ENCODE results near the gene ADGRL1.
"Not testable (repeated sequence)": the region's sequence is repeated elsewhere in the genome, so short reads cannot be mapped to it uniquely, and the experiment has no call there.

ADGRL1 gene

DNA sequence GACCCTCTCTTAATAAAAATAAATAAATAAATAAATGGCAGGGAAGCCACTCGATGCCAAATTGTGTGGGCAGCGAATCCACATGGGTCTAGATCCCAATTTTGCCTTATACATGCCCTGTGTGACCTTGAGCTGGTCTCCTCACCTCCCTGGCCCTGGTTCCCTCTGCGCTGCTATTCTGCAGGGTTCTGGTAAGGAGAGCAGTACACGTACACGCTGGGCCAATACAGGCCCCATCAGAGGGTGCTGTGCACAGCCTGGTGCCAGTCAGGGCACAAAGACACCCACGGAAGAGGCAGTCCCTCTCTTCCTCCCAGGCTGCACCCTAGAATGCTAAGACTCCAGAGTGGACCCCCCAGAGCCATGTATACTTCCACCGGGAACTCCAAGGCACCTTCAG, 17.9 kb downstream of the ADGRL1 start:
- DNase-seq: not testable (repeated sequence)

DNA sequence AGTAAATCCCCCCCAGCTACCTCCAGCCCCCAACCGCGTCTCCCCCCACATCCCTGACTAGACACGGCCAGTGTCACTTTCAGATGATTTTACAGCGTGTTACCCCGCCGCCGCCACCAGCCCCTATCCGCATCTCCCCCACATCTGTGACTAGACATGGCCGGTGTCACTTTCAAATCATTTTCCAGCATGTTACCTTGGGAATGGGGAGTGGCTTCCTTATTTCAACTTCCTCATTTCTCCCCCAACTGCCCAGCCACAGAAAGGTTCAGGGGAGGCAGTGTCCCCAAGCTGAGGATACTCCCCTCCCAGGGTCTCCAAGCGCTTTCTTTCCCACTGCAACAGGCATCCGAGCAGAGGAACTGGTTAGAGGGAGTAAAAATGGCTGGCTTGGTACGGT, 18.4 kb downstream of the ADGRL1 start:
- DNase-seq: no peak

DNA sequence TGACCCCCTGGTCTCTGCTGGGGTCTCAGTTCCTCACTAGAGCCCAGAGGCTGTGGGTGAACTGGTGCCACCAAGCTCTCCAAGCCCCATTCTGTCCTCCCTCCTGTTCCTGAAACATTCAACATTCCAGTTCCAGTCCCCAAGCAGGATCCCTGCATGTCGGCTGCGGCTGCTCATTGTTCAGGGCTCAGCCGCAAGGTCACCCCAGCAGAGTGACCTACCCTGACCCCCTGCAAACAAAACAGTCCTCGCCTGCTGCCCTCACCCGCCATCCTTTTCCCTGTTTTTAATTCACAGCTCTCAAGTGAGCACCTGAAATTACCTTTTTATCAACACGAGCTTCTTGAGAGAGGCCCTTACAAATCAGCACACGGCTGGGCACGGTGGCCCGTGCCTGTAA, 19.3 kb downstream of the ADGRL1 start:
- not testable (repeated sequence) for DNase-seq

DNA sequence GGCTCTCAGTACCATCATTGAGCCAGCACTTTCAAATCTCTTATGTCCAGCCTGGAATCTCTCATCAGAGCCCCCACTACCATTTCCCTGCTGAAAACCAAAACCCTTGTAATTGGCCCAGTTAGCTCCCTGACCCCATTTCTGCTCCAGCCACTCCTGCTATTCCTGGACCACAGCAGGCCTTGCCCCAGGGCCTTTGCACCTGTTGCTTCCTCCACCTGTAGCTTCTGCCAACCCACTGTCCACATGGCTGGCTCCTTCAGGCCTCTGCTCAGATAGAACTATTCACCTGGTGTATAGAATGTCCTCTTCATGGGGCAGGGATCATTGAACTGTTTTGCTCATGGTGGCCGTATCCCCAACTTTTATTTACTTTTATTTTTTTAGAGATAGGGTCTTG, 20.3 kb downstream of the ADGRL1 start:
- DNase-seq: not testable (repeated sequence)

DNA sequence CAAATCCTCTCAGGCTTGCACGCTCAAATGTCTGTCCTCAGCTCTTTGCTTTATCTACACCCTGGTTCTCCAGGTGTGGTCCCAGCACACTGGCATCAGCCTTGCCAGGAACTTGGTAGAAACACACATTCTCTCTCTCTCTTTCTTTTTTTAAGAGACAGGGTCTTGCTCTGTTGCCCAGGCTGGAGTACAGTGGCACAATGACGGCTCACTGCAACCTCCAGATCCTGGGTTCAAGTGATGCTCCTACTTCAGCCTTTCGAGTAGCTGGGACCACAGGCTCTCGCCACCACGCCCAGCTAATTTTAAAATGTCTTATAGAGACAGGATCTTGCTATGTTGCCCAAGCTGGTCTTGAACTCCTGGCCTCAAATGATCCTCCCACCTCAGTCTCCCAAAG, 20.8 kb downstream of the ADGRL1 start:
- no peak for DNase-seq

DNA sequence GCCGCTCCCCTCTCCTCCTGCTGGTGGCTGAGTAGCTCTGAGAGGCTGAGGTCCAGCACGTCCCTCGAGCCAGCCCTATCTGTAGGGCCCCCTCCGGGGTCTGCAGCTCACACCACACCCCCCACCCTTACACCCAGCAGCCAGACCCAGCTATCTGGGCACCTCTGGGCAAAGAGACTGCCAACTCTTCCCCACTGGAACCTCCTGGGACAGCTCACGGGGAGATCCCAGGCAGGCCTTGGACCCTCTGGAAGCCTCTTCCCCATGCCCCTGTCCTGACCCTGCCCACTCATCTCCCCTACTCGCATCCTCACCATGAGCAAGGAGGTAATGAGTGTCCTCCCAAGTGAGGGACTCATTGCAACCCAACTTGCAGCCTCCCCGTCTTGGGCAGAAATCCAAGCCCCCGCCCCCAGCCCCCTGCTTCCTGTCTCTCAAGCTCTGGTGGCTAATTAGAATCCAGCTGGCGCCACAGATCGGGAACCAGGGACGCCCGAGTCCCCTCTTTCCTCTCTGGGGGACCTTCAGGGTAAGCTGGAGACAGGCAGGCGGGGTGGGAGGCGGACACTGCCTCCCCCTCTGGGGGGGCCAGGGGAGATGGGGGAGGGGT, 22.1 kb downstream of the ADGRL1 start:
- DNase-seq: no peak

DNA sequence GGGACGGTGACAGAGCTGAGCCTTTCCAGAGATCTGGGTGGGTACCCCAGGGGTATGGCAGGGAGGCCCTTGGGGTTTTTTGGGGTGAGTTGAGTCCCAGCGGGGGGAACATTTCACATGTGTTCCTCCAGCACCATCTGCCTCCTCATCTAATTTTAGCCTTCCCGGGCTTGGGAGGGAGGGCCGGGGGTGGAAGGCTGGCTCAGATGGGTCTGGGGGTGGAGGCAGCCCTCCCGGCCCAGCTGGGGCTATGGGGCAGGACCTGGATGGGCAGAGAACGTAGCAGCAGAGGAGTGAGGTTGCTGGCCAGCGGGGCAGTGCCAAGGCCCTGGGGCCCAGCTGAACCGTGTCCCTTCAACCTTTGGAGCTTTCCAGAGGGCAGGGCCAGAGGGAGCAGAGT, 23.5 kb downstream of the ADGRL1 start:
- DNase-seq: no peak

DNA sequence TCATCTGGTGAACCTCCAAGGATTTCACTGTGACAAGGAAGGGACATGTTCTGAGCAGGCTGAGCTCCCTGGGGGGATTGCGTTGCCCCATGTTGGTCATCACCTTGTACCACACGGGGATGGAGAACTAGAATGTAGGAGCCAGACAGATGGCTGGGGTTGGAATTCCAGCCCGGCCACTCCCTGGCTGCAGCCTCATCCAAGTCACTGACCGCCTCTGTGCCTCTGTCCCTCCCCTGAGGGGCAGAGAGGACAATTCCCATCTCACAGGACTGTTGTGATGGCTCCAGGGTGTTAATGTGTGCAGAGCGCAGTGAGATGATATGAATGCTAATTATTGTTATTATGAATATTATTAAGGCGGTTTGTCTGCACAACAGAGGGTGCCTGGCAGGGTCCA, 24.1 kb downstream of the ADGRL1 start:
- no peak for DNase-seq

DNA sequence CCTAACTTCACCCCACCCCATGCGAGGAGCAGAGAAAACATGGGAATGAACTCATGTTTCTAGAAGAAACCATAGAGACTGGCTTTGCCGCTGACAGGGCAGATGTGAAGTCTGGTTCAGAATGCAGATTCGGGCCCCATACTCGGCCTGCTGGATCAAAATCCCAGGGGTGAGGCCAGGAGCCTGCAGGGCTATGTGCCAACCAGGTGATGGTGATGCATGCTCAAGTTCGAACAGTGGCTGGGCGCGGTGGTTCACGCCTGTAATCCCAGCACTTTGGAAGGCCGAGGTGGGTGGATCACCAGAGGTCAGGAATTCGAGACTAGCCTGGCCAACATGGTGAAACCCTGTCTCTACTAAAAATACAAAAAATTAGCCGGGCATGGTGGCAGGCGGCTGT, 24.8 kb downstream of the ADGRL1 start:
- DNase-seq: not testable (repeated sequence)

DNA sequence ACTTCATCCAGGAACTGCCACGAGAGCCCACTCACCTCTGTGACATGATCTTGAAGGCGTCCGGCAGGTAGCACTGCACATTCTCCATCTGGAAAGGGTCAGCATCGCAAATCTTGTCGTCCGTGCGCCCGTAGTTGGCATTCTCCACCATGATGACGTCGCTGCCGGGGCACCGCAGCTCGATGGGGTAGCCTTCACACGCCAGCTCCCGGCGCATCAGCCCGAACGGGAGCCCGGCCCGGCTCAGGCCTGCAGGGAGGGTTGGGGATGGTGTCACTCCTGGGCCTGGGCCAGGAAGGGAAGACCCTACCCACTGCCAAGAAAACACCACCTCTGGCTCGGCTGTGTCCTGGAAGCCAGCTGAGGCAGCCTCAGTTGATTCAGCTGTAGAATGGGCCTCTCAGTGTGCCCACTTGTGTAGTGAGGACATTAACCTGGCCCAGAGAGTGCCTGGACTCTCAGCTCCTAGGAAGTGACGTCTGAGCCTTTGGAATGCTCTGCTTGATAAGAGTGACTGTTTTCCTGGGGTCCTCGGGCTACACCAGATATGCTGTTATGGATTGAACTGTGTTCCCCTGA, 28.4 kb downstream of the ADGRL1 start:
- no peak for DNase-seq

DNA sequence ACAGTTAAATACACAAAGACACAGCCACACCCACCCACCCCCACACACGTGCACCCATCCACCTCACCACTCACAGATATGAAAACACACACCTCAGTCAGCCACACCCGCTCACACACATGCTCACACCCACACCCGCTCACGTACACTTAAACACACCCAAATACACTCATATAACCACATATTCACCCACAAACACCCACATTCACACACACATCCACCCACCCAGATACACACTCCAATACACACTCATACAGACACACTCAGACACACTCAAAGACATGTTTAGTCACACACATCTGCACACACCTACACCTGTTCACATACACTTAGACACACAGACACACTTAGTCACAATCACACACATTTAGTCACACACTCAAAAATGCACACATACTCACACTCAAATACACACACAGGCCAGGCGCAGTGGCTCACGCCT, 30.6 kb downstream of the ADGRL1 start:
- DNase-seq: no peak

DNA sequence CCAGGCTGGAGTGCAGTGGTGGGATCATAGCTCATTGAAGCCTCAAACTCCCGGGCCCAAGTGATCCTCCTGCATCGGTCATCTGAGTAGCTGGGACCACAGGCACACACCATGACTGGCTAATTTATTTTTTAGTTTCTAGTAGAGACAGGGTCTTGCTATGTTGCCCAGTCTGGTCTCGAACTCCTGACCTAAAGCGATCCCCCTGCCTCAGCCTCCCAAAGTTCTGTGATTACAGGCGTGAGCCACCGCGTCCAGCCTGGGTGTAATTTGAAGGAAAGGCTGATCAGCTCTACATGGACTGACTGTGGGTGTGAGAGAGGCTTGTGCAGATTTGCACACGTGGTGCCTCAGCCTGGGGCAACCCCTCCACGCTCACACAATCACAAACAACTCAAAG, 31.1 kb downstream of the ADGRL1 start:
- DNase-seq: no peak

DNA sequence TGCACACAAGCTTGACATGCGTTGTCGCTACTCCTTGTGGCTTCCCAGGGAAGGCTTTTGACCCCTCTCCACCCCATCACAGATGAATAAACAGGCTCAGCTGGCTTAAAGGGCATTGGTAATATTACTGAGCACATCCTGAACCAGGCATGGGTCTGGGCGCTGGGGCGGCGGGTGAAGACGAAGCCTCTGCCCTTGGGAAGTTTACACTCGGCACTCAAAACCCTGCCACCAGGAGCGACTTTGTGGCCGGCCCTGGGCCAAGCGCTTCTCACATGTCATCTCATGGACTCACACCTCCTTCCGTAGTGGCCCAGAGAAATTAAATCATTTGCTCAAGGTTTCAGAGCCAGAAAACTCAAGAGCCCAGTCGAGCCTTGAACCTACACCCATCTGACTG, 37.0 kb downstream of the ADGRL1 start:
- DNase-seq: no peak

DNA sequence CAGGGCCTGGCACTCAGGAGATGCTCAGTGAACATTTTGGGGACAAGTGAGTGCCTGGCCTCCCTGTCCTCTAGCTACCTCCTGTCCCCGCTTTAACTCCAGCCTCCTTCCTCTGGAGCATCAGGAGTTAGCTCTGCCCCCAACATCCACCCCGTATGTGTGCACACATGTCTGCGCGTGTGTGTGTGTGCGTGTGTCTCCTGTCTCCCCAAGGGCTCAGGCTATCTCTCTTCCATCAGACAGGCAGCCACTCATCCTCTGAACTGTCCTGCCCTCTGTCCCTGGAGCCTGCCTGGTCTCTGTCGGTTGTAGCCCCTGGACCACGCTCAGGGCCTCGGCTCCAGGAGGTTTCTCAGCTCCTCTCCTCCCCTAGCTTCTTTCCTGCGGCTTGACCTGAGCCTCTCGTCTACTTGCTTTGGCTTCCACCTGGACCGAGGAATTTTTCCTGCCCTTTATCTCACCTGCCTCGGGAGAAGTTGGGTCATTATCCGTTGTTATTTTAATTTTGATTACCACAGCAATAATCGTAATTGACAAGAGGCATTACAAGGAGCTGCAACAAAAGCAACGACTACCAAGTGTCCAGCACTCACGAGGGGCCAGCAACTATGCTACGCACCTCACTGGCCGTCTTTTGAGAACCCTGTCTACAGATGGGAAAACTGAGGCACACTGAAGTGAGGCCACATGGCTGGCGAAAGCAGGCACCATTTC, 37.6 kb downstream of the ADGRL1 start:
- DNase-seq: no peak

DNA sequence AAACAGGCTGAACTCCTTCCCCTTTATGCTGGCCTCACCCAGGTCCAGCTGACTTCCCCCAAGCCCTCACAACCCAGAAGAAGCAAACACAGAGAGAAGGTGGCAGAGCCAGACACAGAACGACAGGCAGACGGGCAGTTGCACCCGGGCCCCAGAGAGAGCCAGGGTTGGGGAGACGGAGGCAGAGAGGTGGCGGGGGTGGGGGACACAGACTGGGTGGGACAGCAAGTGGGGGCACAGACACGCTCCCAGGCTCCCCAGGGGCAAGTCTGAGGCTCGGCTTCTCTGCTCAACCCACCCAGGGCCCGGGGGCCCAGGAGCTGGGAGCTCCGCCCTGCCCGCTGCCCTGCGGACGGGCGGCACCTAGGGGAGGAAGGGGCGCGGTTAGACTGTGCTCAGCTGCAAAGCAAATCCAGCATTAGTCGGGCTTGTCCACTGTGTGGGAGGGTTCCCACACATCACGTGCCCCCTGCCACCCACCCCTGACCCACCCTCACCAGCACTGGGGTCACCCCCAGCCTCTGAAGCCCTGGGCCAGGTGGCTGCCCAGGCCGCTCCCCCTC, 38.3 kb downstream of the ADGRL1 start:
- peak; percentile 61 to 65 for DNase-seq

DNA sequence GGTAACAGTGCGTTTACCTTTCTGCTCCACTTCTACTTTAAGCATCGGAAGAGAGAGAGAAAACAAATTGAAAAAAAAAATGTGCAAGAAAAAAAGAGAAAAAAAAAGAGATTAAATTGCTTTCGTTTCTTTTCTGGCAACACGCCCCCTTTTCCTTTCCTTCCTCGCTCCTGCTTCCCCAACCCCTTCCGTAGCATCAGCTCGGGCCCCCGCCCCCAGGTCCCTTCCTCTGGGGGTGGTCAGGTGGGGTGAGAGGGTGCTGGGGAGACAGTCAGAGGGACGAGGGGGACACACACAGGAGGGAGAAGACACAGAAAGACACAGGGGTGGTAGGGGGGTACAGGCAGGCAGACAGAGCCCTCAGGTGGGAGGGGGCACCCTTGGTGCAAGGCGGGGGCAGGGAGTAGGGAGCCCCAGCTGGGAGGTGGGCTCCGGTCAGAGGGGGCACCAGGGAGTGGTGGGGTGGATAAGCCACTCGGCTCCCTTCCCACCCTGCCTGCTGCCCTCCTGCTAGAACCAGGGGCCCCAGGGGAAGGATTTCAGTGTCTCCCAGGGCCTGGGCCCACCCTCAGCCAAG, 38.9 kb downstream of the ADGRL1 start:
- no peak for DNase-seq

DNA sequence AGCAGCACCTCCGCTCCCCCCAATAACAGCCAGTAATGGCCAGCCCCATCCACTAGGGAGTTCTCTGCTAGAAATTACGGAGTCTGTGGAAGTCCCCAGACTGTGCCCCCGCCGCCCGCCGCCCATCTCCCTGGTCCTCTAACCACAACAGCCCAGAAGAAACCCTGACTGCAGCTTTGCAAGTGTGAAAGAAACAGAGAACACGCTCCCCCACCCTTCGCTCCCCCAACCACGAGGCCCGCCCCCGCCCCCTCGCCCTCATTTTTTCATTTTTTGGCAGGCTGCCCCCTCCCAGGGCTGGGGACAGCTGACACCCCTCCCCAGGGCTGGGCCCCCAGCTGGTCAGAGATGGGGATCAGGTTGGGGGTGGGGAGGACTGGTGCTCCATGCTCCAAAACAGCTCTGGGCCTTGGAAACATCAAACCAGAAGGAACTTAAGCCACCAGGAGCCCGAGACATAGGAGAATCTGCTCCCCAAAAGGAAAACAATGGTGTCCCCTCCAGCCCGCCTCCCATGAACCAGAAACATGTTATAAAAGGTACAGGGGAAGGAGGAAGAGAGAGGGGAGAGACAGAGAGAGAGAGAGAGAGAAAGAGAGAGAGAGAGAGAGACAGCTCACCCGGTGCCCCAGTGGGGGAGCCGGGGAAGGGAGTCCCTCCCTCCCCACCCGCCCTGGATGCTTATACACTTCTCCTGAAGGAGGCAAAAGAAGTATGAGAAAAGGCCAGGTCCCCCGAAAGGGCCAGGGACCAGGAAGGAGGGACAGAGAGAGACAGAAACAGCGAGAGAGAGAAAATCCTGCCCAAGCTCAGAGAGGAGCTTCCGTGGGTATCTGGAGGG, 39.8 kb downstream of the ADGRL1 start:
- DNase-seq: no peak

DNA sequence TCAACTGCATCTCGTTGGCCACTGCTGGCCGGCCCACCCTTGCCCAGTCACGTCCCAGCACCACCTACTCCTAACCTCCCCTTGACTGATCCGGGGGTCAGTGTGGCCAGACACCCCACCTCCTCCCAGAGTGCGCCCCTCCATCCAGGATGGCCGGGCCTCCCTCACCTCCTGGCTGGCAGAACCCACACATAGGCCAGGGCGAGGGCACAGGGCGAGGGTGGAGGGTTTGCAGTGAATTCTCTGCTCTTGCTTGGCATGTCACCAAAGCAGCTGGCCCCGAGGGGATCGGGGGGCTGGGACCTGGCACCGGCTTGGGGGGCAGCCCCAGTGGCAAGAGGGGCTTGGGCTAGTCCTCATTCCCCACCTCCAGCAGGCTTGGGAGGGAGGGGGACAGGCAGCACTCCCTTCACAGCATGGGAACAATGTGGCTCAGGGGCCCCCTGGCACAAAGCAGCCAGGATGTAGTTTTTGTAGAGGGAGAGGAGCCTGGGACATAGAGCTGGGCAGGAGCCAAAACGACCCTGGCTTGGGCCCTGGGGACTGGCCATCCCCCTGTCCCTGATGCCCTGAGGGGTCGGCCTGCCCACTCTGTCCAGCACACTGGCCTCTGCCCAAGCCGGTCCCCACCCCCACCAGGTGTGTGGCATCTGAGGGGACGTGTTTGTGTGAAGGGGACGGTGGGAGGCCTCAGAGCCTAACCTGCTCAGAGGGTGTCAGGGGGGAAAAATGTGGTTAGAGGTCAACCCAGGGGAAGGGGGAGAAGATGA, 41.1 kb downstream of the ADGRL1 start:
- no peak for DNase-seq

DNA sequence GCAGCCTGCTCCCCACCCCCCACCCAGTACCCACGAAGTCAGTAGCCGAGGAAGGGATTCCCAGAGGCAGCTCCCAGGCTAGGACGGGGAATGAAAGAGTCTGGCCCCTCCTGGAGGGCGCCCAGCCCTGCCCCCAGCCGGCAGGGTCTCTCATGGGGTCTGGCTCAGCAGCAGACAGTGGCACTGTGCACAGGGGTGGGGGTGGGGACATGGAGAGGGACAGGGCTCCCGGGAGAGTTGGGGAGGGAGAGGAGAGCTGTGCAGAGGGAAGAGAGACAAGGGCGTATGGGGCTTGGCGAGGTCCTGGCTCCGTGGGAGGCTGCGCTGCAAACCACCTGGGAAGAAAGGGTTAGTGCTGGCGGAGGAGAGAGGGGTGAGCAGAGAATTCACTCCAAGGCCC, 41.9 kb downstream of the ADGRL1 start:
- no peak for DNase-seq

DNA sequence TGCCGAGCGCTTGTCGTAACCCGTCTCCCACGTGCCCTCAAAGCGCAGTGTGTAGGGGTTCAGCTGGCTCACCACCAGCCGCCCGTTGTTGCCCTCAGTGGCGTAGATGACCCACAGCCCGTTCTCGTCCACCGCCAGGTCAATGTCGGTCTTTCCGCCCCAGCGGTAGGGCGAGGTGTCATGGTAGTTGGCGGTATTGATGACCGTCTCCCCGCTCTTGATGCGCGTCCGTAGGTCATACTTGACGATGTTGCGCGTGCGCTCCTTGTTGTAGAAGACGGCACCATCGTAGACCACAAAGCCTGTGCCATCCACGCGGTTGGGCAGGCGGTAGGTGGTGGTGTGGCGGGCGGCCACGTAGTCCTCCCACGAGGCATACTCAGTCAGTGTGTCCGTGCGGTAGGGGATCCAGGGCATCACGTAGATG, 43.1 kb downstream of the ADGRL1 start:
- DNase-seq: no peak

DNA sequence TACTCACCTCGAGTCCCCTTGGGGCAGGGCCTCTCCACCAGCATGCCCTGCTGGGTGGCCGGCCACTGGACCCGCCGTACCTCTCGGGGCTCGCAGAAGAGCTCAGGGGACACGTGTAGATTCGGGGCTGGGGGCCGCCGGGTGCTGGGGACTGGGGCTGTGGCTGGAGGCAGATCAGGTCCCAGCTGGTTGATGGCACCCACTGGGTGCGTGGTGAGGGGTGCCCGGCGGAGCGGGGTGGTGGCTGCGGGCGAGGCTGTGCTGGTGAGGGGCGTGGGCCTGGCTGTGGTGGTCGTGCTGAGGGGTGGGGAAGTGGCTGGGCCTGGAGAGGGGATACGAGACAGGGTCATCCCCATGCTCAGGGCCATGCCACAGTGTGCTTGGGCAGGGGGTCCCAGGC, 44.7 kb downstream of the ADGRL1 start:
- DNase-seq: no peak
